Measurements from ENCODE around the gene KANSL1. TPM values are rescaled to one million over a fixed set of nuclear protein-coding genes. Genes with fewer than 3 reads are reported as not detected.
A peak's percentile ranks its signal among the peaks of the same experiment; 100 is the strongest.

The KANSL1 gene
- polyA plus RNA-seq, 2 donors: 14.6 to 25.4 TPM

DNA sequence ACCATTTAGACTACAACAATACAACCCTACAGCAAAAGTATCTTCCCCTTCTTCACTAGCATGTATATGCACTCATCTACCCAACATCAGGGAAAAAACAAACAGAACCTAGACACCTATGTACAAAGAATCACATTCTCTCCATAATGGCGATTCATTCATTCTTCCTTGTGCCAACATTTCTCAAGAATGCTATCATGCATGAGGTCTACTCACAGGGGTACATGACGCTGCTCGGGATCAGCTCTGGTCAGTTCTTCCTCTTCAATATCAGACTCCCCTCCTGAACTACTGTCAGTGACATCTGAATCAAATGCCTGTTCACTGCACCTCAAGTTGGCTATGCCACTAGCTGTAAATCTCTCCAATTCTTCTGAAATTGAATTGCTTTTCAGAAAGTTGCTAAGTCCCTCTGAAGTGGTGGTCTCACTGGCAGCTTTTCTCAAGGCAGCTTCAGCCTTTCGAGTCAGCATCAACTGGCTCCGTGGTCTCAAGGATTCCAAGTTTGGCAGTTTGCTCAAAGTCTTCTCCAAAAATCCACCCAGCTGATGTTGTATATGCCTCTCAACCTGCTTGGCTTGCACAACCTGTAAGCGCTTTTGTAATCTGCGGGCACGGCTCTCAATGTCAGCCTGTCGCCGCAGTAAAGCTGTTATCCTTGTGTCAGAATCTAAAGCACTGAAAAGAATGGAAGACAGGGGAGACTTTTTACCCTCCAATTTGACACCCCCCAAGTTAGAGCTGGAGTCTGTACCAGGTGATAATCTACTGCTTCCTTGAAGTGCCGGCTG, 22.4 kb downstream of the KANSL1 start:
- no peak overlapping the region for H3K27ac ChIP-seq (ENCODE audit: low read depth in 2 of 2, low read length in 1 of 2)
- H3K27me3 ChIP-seq (ENCODE audit: control insufficient read depth in 1 of 2, insufficient read depth in 2 of 2, low read length in 2 of 2): no peaks in the 10 kb centered on the region
- H3K36me3 ChIP-seq (ENCODE audit: control insufficient read depth in 2 of 2, insufficient read depth in 2 of 2, low read length in 1 of 2): peaks cover 6 to 9% of the 10 kb centered on the region in 2 donors
- no peaks in the 10 kb centered on the region for H3K9me3 ChIP-seq (ENCODE audit: control insufficient read depth in 2 of 2, insufficient read depth in 1 of 2, low read depth in 1 of 2, low read length in 1 of 2)
- H3K4me3 ChIP-seq (ENCODE audit: low read depth in 1 of 2, low read length in 2 of 2): no peak overlapping the region
- WGBS, 2 donors: 87 to 93% methylated on average over 11 of the region's 11 CpGs
- H3K4me1 ChIP-seq (ENCODE audit: control insufficient read depth in 2 of 2, insufficient read depth in 2 of 2, low read length in 1 of 2): no peaks in the 10 kb centered on the region

DNA sequence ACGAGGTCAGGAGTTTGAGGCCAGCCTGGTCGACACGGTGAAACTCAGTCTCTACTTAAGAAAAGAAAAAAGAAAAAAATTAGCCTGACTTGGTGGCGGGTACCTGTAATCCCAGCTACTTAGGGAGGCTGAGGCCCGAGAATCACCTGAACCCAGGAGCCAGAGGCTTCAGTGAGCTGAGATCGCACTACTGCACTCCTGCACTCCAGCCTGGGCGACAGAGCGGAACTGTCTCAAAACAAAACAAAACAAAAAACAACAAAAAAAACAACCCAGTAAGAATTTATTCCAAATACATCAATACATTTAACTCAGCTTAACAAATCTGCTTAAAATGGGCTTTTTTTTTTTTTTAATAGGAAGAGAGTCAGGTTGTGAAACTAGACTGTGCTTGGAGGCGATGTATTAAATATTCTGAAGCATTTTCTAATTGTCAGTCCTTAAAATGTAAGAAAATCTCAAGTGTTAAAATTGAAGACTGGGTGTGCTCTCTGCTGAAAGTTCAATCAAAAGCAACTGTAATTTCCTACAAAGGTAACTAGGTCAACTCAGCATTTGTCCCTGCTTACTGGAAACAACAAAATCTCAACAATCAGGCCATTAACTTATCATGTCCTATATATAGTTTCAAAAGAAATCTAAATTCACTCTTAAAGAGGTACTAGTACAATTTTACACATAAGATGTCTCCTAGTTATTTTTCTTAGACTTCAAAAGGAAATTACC, 23.2 kb downstream of the KANSL1 start:
- Histone ChIP-seq H3K4me1 (ENCODE audit: control insufficient read depth in 2 of 2, insufficient read depth in 2 of 2, low read length in 1 of 2) (no peaks in the 10 kb centered on the region), H3K27me3 (ENCODE audit: control insufficient read depth in 1 of 2, insufficient read depth in 2 of 2, low read length in 2 of 2) (no peaks in the 10 kb centered on the region), H3K4me3 (ENCODE audit: low read depth in 1 of 2, low read length in 2 of 2) (no peak overlapping the region), H3K27ac (ENCODE audit: low read depth in 2 of 2, low read length in 1 of 2) (peak overlapping the region in 1 of 2 donors; percentile 4), H3K9me3 (ENCODE audit: control insufficient read depth in 2 of 2, insufficient read depth in 1 of 2, low read depth in 1 of 2, low read length in 1 of 2) (no peaks in the 10 kb centered on the region), H3K36me3 (ENCODE audit: control insufficient read depth in 2 of 2, insufficient read depth in 2 of 2, low read length in 1 of 2) (peaks cover 6 to 9% of the 10 kb centered on the region in 2 donors)
- WGBS, 2 donors: 91 to 92% methylated on average over 9 of the region's 9 CpGs

DNA sequence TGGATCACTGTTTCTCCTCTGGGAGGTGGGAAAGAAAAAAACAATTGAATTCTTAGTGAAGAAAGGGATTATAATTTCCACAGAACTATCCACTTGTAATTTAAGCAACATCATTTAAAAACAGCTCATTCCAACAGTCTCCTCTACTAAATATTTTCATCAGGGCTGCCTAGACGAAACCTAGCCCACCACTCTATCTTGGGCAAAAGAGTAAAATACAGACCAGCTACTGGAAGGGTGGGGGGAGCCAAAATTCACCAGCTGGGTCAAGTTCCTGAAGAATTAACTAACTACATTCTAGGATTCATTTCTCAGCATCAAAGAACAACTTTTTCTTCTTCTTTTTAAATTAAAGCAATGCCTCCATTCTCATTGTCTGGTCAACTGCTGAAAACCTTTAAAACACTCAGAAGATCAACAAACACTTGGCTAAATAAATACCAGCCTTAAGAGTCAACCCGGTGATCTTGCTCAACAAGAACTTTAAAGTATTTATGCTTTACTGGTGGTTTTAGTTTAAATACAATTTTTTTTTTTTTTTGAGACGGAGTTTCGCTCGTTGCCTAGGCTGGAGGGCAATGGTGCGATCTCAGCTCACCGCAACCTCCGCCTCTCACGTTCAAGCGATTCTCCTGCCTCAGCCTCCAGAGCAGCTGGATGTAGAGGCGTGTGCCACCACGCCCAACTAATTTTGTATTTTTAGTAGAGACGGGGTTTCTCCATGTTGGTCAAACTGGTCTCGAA, 25.2 kb downstream of the KANSL1 start:
- H3K9me3 ChIP-seq (ENCODE audit: control insufficient read depth in 2 of 2, insufficient read depth in 1 of 2, low read depth in 1 of 2, low read length in 1 of 2): no peaks in the 10 kb centered on the region
- no peak overlapping the region for H3K4me3 ChIP-seq (ENCODE audit: low read depth in 1 of 2, low read length in 2 of 2)
- no peak overlapping the region for H3K27ac ChIP-seq (ENCODE audit: low read depth in 2 of 2, low read length in 1 of 2)
- 85 to 87% methylated on average over 14 of the region's 14 CpGs for WGBS, 2 donors
- peaks cover 0 to 3% of the 10 kb centered on the region in 2 donors for H3K4me1 ChIP-seq (ENCODE audit: control insufficient read depth in 2 of 2, insufficient read depth in 2 of 2, low read length in 1 of 2)
- no peaks in the 10 kb centered on the region for H3K27me3 ChIP-seq (ENCODE audit: control insufficient read depth in 1 of 2, insufficient read depth in 2 of 2, low read length in 2 of 2)
- H3K36me3 ChIP-seq (ENCODE audit: control insufficient read depth in 2 of 2, insufficient read depth in 2 of 2, low read length in 1 of 2): peaks cover 6 to 9% of the 10 kb centered on the region in 2 donors

- Histone ChIP-seq H3K27ac (ENCODE audit: low read depth in 2 of 2, low read length in 1 of 2) (no peak overlapping the region), H3K27me3 (ENCODE audit: control insufficient read depth in 1 of 2, insufficient read depth in 2 of 2, low read length in 2 of 2) (no peaks in the 10 kb centered on the region), H3K4me3 (ENCODE audit: low read depth in 1 of 2, low read length in 2 of 2) (no peak overlapping the region), H3K9me3 (ENCODE audit: control insufficient read depth in 2 of 2, insufficient read depth in 1 of 2, low read depth in 1 of 2, low read length in 1 of 2) (no peaks in the 10 kb centered on the region), H3K36me3 (ENCODE audit: control insufficient read depth in 2 of 2, insufficient read depth in 2 of 2, low read length in 1 of 2) (peaks cover 6 to 9% of the 10 kb centered on the region in 2 donors), H3K4me1 (ENCODE audit: control insufficient read depth in 2 of 2, insufficient read depth in 2 of 2, low read length in 1 of 2) (peaks cover 0 to 4% of the 10 kb centered on the region in 2 donors)
- 40 to 49% methylated on average over 2 of the region's 2 CpGs for WGBS, 2 donors
Observed at GRCh38 chr17:46167267-46167666, 26.0 kb downstream of the KANSL1 start.

GRCh38 chr17:46166692-46167249, 26.5 kb downstream of the KANSL1 start:
- peaks cover 0 to 4% of the 10 kb centered on the region in 2 donors for H3K4me1 ChIP-seq (ENCODE audit: control insufficient read depth in 2 of 2, insufficient read depth in 2 of 2, low read length in 1 of 2)
- WGBS, 2 donors: 24 to 26% methylated on average over 2 of the region's 2 CpGs

GRCh38 chr17:46163929-46164594, 29.2 kb downstream of the KANSL1 start:
- no peak overlapping the region for H3K4me3 ChIP-seq (ENCODE audit: low read depth in 1 of 2, low read length in 2 of 2)
- H3K9me3 ChIP-seq (ENCODE audit: control insufficient read depth in 2 of 2, insufficient read depth in 1 of 2, low read depth in 1 of 2, low read length in 1 of 2): no peaks in the 10 kb centered on the region
- peak overlapping the region; percentile 31 to 72 for H3K27ac ChIP-seq (ENCODE audit: low read depth in 2 of 2, low read length in 1 of 2)
- 34 to 35% methylated on average over 4 of the region's 4 CpGs for WGBS, 2 donors
- peaks cover 0 to 4% of the 10 kb centered on the region in 2 donors for H3K4me1 ChIP-seq (ENCODE audit: control insufficient read depth in 2 of 2, insufficient read depth in 2 of 2, low read length in 1 of 2)
- no peaks in the 10 kb centered on the region for H3K27me3 ChIP-seq (ENCODE audit: control insufficient read depth in 1 of 2, insufficient read depth in 2 of 2, low read length in 2 of 2)
- H3K36me3 ChIP-seq (ENCODE audit: control insufficient read depth in 2 of 2, insufficient read depth in 2 of 2, low read length in 1 of 2): no peaks in the 10 kb centered on the region

More at GRCh38 chr17:46166692-46167249, 26.5 kb downstream of the KANSL1 start:
- H3K27me3 ChIP-seq (ENCODE audit: control insufficient read depth in 1 of 2, insufficient read depth in 2 of 2, low read length in 2 of 2): no peaks in the 10 kb centered on the region
- no peaks in the 10 kb centered on the region for H3K9me3 ChIP-seq (ENCODE audit: control insufficient read depth in 2 of 2, insufficient read depth in 1 of 2, low read depth in 1 of 2, low read length in 1 of 2)
- H3K4me3 ChIP-seq (ENCODE audit: low read depth in 1 of 2, low read length in 2 of 2): no peak overlapping the region
- H3K27ac ChIP-seq (ENCODE audit: low read depth in 2 of 2, low read length in 1 of 2): no peak overlapping the region
- H3K36me3 ChIP-seq (ENCODE audit: control insufficient read depth in 2 of 2, insufficient read depth in 2 of 2, low read length in 1 of 2): peaks cover 4 to 8% of the 10 kb centered on the region in 2 donors

GRCh38 chr17:46163316-46163715, 29.9 kb downstream of the KANSL1 start:
- H3K4me1 ChIP-seq (ENCODE audit: control insufficient read depth in 2 of 2, insufficient read depth in 2 of 2, low read length in 1 of 2): peaks cover 0 to 4% of the 10 kb centered on the region in 2 donors
- no peaks in the 10 kb centered on the region for H3K27me3 ChIP-seq (ENCODE audit: control insufficient read depth in 1 of 2, insufficient read depth in 2 of 2, low read length in 2 of 2)
- 62 to 81% methylated on average over 1 of the region's 1 CpG for WGBS, 2 donors
- no peaks in the 10 kb centered on the region for H3K36me3 ChIP-seq (ENCODE audit: control insufficient read depth in 2 of 2, insufficient read depth in 2 of 2, low read length in 1 of 2)
- H3K27ac ChIP-seq (ENCODE audit: low read depth in 2 of 2, low read length in 1 of 2): peak overlapping the region in 1 of 2 donors; percentile 72
- H3K9me3 ChIP-seq (ENCODE audit: control insufficient read depth in 2 of 2, insufficient read depth in 1 of 2, low read depth in 1 of 2, low read length in 1 of 2): no peaks in the 10 kb centered on the region
- no peak overlapping the region for H3K4me3 ChIP-seq (ENCODE audit: low read depth in 1 of 2, low read length in 2 of 2)

DNA sequence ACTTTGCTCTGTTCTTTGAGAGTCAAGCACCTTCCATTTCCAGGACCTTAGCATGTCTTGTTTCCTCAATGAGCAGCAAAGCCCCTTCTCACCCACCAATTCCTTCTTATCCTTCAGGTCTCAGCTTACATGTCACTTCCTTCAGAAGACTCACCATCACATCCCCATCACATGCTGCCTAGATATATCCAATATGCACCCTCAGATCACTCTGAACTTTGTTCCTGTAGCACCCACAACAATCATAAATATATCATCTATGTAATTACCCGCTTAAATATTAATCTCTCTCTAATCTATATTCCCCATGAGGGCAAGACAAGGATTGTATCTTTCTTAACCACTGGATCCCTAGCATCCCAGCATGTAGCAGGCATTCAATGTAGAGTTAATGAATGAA, 30.4 kb downstream of the KANSL1 start:
- no peak overlapping the region for H3K27ac ChIP-seq (ENCODE audit: low read depth in 2 of 2, low read length in 1 of 2)
- H3K4me1 ChIP-seq (ENCODE audit: control insufficient read depth in 2 of 2, insufficient read depth in 2 of 2, low read length in 1 of 2): peaks cover 0 to 4% of the 10 kb centered on the region in 2 donors
- WGBS, 2 donors: 0 to 36% methylated on average over 1 of the region's 1 CpG
- no peaks in the 10 kb centered on the region for H3K9me3 ChIP-seq (ENCODE audit: control insufficient read depth in 2 of 2, insufficient read depth in 1 of 2, low read depth in 1 of 2, low read length in 1 of 2)
- H3K36me3 ChIP-seq (ENCODE audit: control insufficient read depth in 2 of 2, insufficient read depth in 2 of 2, low read length in 1 of 2): no peaks in the 10 kb centered on the region
- H3K4me3 ChIP-seq (ENCODE audit: low read depth in 1 of 2, low read length in 2 of 2): no peak overlapping the region
- no peaks in the 10 kb centered on the region for H3K27me3 ChIP-seq (ENCODE audit: control insufficient read depth in 1 of 2, insufficient read depth in 2 of 2, low read length in 2 of 2)

DNA sequence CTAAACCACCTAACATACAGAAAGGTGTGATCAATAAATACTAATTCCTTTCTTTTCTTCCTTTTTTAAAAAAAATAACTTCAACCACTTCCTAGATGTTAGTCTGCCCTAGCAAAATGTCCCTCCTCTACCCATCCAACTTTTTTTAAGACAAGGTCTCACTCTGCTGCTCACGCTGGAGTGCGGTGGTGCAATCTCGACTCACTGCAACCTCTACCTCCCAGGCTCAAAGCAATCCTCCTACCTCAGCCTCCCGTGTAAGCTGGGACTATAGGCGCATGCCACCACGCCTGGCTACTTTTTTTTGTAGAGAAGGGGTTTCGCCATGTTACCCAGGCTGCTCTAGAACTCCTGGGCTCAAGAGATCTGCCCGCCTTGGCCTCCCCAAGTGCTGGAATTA, 33.1 kb downstream of the KANSL1 start:
- Histone ChIP-seq H3K4me1 (ENCODE audit: control insufficient read depth in 2 of 2, insufficient read depth in 2 of 2, low read length in 1 of 2) (peaks cover 0 to 4% of the 10 kb centered on the region in 2 donors), H3K36me3 (ENCODE audit: control insufficient read depth in 2 of 2, insufficient read depth in 2 of 2, low read length in 1 of 2) (no peaks in the 10 kb centered on the region), H3K27me3 (ENCODE audit: control insufficient read depth in 1 of 2, insufficient read depth in 2 of 2, low read length in 2 of 2) (no peaks in the 10 kb centered on the region), H3K4me3 (ENCODE audit: low read depth in 1 of 2, low read length in 2 of 2) (no peak overlapping the region), H3K9me3 (ENCODE audit: control insufficient read depth in 2 of 2, insufficient read depth in 1 of 2, low read depth in 1 of 2, low read length in 1 of 2) (no peaks in the 10 kb centered on the region), H3K27ac (ENCODE audit: low read depth in 2 of 2, low read length in 1 of 2) (no peak overlapping the region)
- WGBS, 2 donors: 96 to 97% methylated on average over 8 of the region's 8 CpGs
